ENCODE measurements around the gene LIM2. TPM values are rescaled to one million over a fixed set of nuclear protein-coding genes. Genes with fewer than 3 reads are reported as not detected.

LIM2 gene
- total RNA-seq, 1 donor from 2014 or later = not detected

- DNase-seq (ENCODE audit: low read depth in 2 of 2) = peak; percentile 96 to 98
Measured at GRCh38 chr19:51339687-51340656, 47.8 kb downstream of the LIM2 start.

DNA sequence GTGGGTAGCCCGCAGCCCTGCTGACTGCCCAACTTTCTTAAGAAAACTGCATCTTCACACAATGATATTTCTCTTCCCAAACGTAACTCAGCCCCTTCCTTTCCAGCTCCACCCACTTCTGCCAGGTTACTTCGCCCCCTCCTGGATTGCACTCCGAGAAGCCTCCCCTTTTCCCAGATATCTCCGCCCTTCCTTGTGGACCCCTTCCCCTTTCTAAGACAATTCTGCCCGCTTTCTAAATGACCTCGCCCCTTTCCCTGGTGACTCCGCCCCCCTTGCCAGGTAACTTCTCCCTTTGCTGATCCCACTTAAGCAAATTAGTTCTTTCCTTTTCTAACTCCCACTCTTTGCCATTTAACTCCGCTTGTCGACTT is 48.5 kb downstream of the LIM2 start:
- no peak for DNase-seq (ENCODE audit: low read depth in 2 of 2)

DNA sequence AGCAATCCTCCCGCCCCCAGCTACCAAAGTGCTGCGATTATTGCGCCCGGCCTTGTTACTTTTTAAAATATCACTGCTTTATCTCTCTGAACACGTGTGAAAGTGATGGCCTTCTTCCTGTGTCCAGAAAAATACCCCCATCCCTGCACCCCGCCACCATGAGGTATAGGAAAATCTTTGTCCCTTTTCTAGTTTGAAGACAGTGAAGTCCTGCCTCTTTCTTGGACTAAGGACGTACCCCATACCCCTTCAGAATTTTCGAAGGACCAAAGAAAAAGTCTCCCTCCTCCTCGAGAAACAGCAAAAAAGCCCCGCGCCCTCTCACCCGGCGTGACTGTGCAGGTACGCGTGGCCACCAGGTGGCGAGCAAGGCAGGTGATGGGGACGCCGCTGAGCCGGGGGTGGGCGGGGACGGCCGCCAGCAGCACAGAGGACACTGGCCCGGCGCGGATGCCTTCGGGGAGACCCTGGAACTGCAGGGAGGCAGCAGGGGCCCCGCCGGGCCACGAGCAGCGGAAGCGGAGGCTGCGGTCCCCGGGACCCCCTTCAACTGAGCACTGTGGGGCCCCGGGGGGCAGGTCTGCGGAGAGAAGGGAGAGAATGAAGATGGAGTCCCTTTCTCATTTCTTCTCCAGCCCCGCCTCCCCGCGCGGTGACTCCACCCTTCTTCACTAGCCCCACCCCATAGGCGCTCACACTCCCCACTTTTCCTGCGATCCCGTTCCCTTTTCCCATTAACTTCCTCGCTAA is 49.0 kb downstream of the LIM2 start:
- peak; percentile 74 to 86 for DNase-seq (ENCODE audit: low read depth in 2 of 2)

DNA sequence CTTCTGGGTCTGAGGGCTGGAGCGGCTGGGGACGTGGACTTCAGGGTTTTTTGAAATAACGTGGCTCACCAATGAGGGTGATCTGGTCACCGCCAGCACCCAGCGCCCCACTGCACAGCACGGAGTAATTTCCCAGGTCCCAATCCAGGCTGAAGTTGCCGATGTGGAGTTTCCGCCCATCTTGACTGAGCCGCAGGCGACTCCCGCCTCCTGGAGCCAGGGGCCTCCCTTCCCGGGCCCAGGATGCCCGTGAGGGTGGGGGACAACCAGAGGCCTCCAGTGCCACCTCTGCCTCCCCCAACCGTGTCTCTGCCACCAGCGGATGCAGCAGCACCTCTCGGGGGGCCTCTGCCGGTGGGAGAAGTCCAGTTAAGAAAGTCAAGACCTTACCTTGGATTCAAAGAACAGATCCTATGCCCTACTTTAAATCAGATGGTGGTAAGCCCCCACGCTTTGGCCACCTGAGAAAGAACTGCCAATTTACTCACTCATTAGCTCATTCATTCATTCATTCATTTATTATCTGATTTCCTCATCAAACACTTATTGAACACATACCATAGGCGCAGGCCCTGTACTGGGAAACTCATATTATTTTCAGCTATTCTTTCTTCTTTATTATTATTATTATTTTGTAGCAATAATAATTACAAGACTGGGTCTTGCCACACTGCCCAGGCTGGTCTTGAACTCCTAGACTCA is 49.8 kb downstream of the LIM2 start:
- DNase-seq (ENCODE audit: low read depth in 2 of 2) = no peak

GRCh38 chr19:51337141-51337860 is 50.5 kb downstream of the LIM2 start:
- no peak for DNase-seq (ENCODE audit: low read depth in 2 of 2)

GRCh38 chr19:51333836-51334460 is 53.8 kb downstream of the LIM2 start:
- peak in 1 of 2 donors; percentile 28 for DNase-seq (ENCODE audit: low read depth in 2 of 2)

GRCh38 chr19:51331716-51332115 is 56.1 kb downstream of the LIM2 start:
- DNase-seq (ENCODE audit: low read depth in 2 of 2) = no peak

GRCh38 chr19:51331193-51331592 is 56.6 kb downstream of the LIM2 start:
- no peak for DNase-seq (ENCODE audit: low read depth in 2 of 2)

GRCh38 chr19:51330366-51330765 is 57.4 kb downstream of the LIM2 start:
- no peak for DNase-seq (ENCODE audit: low read depth in 2 of 2)

Other genes starting within 250 kb of the LIM2 start
- gene SIGLEC7, start 245.7 kb downstream of the LIM2 start, total RNA-seq = not detected in 2 replicates
- not detected in 2 replicates for gene CD33, start 162.9 kb downstream of the LIM2 start, total RNA-seq
- not detected in 2 replicates for gene SIGLECL1, start 136.9 kb downstream of the LIM2 start, total RNA-seq
- not detected in 2 replicates for gene IGLON5, start 76.3 kb downstream of the LIM2 start, total RNA-seq
- under 0.01 TPM in 2 replicates for gene VSIG10L, start 45.8 kb downstream of the LIM2 start, total RNA-seq
- 71.7 and 82.9 TPM in 2 replicates for gene ETFB, start 21.6 kb downstream of the LIM2 start, total RNA-seq
- not detected in 2 replicates for gene CLDND2, start 19.0 kb downstream of the LIM2 start, total RNA-seq
- gene NKG7, start 15.3 kb downstream of the LIM2 start, total RNA-seq = not detected in 2 replicates
- gene C19orf84, start 2.6 kb upstream of the LIM2 start, total RNA-seq = not detected in 2 replicates
- not detected in 2 replicates for gene SIGLEC10, start 29.7 kb upstream of the LIM2 start, total RNA-seq
- gene SIGLEC8, start 70.5 kb upstream of the LIM2 start, total RNA-seq = not detected in 2 replicates
- gene CEACAM18, start 90.6 kb upstream of the LIM2 start, total RNA-seq = not detected in 2 replicates
- not detected in 2 replicates for gene SIGLEC12, start 113.8 kb upstream of the LIM2 start, total RNA-seq
- gene SIGLEC6, start 143.7 kb upstream of the LIM2 start, total RNA-seq = not detected in 2 replicates
- gene ZNF175, start 183.3 kb upstream of the LIM2 start, total RNA-seq = 2.4 and 3.4 TPM in 2 replicates
- gene SIGLEC5, start 242.4 kb upstream of the LIM2 start, total RNA-seq = not detected in 2 replicates